ENCODE measurements around the gene LAMB1.

LAMB1 gene

GRCh38 chr7:107998660-107999480, 4.1 kb downstream of the LAMB1 start:
- DNase-seq (ENCODE audit: low read depth in 2 of 2), result no peak

GRCh38 chr7:107998150-107998549, 4.8 kb downstream of the LAMB1 start:
- no peak for DNase-seq (ENCODE audit: low read depth in 2 of 2)

DNA sequence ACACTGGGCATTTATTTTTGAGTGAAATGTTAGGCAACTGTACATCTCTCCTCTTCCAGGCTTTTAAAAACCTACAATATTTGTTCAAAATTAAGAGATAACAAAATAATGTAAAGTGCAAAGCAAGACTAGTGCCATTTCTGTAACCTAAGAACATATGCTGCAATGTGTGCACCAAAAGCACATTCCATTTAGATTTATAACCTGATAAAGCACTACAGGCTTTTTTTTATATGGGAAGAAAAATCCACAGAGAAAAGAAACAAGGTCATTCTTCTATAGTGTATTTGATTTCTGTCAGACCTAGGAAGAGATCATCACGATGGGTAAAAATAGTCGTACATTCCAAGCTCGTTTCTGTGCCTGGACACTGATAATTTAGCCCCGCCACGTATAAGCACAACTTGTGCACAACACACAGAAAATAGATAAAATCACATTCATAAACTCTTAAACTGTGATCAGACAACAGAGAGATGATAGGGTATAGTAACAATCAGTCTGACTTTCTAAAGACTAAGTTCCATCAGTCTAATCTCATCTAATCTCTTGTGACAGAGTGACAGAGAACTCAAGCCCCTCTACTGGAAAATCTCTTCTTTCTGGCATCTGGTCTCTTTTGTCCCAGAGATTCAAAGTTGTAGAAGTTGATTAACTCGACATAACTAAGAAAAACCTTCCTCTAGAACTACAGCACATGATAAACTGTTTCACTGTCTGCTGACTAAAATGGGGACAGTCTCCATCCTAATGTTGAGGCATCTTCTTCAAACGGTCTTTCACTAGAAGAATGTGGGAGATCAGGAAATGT, 6.7 kb downstream of the LAMB1 start:
- no peak for DNase-seq (ENCODE audit: low read depth in 2 of 2)

DNA sequence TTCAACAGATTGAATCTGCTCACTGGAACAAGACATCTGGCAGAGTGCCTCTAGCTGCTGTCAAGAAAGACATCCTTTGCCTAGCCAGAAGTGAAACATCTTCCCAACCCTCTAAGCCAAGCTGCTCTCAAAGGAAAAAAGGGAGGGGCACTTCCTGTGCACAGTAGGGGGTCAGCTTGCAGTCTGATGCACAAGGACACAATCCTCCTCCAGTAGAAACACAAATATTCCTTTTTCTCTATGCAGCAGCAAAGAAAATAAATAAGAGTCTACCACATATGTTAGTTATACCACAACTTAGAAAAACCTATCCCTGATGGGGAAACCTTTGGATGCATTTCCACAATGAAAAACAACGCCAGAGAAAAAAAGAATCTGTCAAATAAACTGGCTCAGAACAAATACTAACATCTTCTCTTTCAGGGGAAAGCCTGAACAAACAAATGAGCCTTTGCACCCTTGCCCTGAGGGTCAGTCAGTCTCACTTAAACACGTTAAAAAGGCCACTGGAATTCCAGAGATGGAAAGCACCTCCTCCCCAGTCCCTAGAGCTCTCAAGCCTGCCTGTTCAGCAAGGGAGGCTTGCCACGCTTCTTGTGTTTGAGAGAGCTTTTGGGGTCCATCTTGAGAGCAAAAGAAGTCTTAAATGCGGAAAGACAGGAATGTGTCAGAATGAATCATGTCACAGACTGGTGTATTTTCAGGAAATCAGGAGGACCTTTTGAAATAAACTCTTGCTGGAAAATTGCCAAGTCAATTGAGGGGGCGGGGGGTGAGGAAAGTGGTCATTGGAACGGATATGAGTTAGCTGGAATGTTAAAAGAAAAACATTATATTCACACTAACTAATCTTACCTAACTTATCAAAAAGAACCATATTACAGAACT, 7.5 kb downstream of the LAMB1 start:
- DNase-seq (ENCODE audit: low read depth in 2 of 2), result no peak

GRCh38 chr7:107994421-107995030, 8.4 kb downstream of the LAMB1 start:
- no peak for DNase-seq (ENCODE audit: low read depth in 2 of 2)

DNA sequence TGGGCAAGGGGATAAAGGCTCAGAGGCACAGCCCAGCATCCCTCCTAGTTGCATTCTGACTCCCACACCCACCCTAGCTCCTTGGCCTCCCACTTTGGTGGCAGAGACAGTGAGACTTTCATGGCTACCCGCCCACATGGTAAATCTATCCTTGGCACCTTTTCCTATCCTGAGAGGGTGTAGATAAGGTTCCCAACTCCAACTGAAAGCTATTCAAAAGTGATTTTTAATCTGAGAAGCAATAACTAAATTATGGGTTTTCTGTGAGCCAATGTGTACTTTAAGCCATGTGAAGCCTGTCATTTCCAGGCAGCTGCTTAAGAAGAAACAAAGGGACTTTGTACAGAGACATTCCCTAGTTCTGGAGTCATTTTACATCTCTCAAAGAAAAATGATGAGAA, 9.1 kb downstream of the LAMB1 start:
- no peak for DNase-seq (ENCODE audit: low read depth in 2 of 2)

- DNase-seq (ENCODE audit: low read depth in 2 of 2), result no peak
Observed at GRCh38 chr7:107989618-107990373, 13.2 kb downstream of the LAMB1 start.

DNA sequence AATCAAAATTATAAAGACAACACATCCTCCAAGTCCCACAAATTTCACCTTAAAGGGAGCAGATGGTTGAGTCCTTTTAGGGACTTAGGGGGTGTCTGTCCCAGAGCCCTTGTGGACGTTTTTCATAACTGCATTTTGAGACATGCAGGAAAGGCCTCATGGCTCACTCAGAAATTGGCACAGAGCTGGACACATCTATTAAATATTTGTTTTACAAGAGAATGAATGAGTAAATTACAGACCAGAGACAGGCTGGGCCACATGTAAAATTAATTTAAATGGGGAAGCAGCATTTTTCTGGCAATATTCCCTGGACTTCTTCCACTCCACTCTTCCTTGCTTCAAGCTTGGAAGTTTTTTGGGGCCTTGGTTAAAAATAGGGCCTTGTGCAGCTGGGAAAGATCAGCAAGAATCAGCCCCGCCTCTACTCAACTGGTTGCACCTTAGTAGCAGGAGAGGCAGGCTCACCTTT, 20.0 kb downstream of the LAMB1 start:
- DNase-seq (ENCODE audit: low read depth in 2 of 2), result no peak

DNA sequence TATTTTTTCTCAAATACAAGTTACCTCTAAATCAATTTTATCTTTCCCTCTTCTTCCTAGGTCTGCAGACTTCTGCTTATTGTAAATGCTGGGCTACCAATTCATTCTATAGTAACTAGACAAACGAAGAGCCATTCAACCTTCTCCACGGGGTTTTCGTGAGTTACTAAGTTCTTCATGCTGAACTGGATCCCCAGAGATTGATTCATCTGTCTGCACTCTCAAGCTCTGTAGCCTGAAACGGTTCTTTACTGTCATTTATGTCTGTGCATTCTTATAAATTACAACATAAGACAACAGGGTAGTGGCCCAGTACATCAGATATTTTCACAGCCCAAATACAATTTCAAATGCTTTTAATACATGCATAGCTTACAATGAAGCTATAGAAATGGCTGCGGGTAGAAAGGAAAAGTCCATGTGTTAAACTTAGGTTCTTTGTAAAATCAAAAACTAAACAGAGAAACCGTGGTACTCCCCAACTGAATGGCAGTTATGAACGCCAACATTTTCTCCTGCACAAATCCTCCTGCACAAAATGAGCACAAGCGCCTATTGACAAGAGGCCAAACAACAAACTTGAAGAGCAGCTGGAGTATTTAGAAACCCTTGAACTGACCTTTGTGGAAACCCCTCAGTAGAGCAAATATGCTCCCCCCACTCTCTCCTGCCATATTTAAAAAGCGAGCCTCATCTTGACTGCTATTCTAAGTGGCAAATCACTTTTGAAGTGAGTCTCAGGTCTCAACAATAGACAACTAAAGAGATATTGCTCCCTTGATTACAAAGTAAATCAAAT, 20.7 kb downstream of the LAMB1 start:
- no peak for DNase-seq (ENCODE audit: low read depth in 2 of 2)

GRCh38 chr7:107981466-107981865, 21.5 kb downstream of the LAMB1 start:
- no peak for DNase-seq (ENCODE audit: low read depth in 2 of 2)

GRCh38 chr7:107980671-107981190, 22.2 kb downstream of the LAMB1 start:
- DNase-seq (ENCODE audit: low read depth in 2 of 2), result no peak

- DNase-seq (ENCODE audit: low read depth in 2 of 2), result no peak
Observed at GRCh38 chr7:107980171-107980570, 22.8 kb downstream of the LAMB1 start.

GRCh38 chr7:107978815-107979408, 24.0 kb downstream of the LAMB1 start:
- no peak for DNase-seq (ENCODE audit: low read depth in 2 of 2)

GRCh38 chr7:107977048-107977447, 25.9 kb downstream of the LAMB1 start:
- DNase-seq (ENCODE audit: low read depth in 2 of 2), result no peak

DNA sequence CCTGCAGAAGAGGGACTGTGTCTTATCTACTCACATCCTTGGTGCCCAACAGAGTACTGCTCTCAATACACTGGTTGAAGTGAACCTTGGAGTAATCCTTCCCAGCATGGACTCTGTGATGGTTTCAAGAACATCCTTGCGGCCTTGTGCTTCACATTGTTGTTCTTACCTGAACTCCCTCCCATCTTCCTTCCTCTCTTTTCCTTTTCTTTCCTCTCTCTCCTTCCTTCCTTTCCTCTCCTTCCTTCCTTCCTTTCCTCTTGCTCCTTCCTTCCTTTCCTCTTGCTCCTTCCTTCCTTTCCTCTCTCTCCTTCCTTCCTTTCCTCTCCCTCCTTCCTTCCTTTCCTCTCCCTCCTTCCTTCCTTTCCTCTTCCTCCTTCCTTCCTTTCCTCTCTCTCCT, 26.3 kb downstream of the LAMB1 start:
- DNase-seq (ENCODE audit: low read depth in 2 of 2), result no peak

GRCh38 chr7:107975394-107976013, 27.5 kb downstream of the LAMB1 start:
- DNase-seq (ENCODE audit: low read depth in 2 of 2), result no peak

DNA sequence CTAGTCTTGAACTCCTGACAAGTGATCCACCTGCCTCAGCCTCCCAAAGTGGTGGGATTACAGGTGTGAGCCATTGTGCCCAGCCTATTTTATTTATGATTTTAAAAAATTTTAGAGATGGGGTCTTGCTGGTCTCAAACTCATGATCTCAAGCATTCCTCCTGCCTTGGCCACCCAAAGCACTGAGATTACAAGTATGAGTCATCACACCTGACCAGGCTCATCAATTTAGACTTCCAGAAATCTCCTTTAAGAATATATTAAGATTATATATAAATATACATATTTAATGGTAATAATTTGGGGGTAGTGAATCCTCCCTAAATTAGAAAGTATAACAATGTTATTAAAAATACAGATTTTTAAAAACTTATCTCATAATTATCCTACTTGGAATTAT, 29.1 kb downstream of the LAMB1 start:
- no peak for DNase-seq (ENCODE audit: low read depth in 2 of 2)

DNA sequence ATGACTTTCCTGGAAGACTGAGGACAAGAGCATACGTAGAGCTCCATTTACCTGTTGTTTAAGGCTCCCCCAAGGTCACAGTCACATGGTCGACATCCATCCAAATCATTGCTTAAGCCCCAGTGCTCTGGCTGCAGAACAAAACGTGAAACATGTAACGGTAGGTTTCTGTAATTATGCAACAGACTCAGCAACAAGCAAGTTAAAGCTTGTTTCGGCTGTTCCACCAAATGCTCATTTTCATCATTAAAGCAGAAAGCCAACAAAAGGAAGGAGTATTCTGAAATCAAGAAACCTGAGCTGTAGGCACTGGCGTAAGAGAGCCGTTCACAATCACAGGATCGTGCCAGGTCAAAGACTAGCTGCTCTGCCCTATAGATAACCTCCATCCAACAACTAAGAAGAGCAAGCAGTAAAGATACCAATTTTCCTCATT, 30.0 kb downstream of the LAMB1 start:
- no peak for DNase-seq (ENCODE audit: low read depth in 2 of 2)

- DNase-seq (ENCODE audit: low read depth in 2 of 2), result no peak
Observed at GRCh38 chr7:107972075-107972482, 30.9 kb downstream of the LAMB1 start.
